Type B pancreatic cell (in vitro differentiated cells): ENCODE data around the gene GTF2F2. TPM values are rescaled to one million over a fixed set of nuclear protein-coding genes. Genes with fewer than 3 reads are reported as not detected.
"Not testable (repeated sequence)": the region's sequence is repeated elsewhere in the genome, so short reads cannot be mapped to it uniquely, and the experiment has no call there.

Experiments
- DNase-seq: peaks from one replicate; pipeline ENCODE4 v3.0.0; 2021; ENCODE audit warnings: mixed read lengths; ENCODE audit not compliant: unreplicated experiment; ENCODE audit errors: extremely low spot score
- H3K27ac Mint-ChIP-seq: 2 replicates; pipeline ENCODE4 v1.8.0; 2021; ENCODE audit warnings: mild to moderate bottlenecking, mixed read lengths
- H3K27me3 Mint-ChIP-seq: 2 replicates; pipeline ENCODE4 v1.8.0; 2021; ENCODE audit warnings: mixed read lengths
- H3K36me3 Mint-ChIP-seq: 2 replicates; pipeline ENCODE4 v1.8.0; 2021; ENCODE audit warnings: mixed read lengths
- H3K4me1 Mint-ChIP-seq: one replicate; pipeline ENCODE4 v1.8.0; 2021; ENCODE audit warnings: mixed read lengths; ENCODE audit not compliant: unreplicated experiment
- H3K4me3 Mint-ChIP-seq: 2 replicates; pipeline ENCODE4 v1.8.0; 2021; ENCODE audit warnings: mild to moderate bottlenecking, mixed read lengths
- H3K9me3 Mint-ChIP-seq: 2 replicates; pipeline ENCODE4 v1.8.0; 2021; ENCODE audit warnings: mixed read lengths
- total RNA-seq: library from RNA; stranded (reverse); gene quantifications from 2 replicates; pipeline ENCODE4 v1.2.1, GENCODE V29; 2021; ENCODE audit warnings: low replicate concordance
- TF ChIP-seq, protein P1 (sequence below): fragments of 200-600 bp; sonication (generic); conservative IDR thresholded peaks from 2 replicates; pipeline ENCODE4 v1.5.0; 2021; ENCODE audit warnings: antibody characterized with exemption, mild to moderate bottlenecking

The GTF2F2 gene
- total RNA-seq, 1 donor from 2014 or later = 21.8 TPM

DNA sequence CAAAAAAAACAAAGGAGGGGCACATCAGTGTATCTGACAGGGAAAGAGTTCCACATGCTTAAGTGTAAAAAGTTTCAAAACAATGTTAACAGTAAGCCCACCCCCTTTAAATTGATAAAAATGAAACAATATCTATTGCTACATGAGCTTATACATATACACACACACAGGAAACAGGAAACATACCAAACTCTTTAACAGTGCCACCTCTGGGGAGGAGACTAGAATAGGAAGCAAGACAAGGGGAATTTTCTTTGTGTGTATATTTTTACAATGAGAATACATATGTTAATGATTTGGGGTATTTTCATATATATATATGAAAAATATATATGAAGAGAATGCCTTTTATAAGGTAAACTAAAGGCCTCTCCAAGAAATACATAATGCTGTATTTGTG lies 175.9 kb downstream of the GTF2F2 start:
- TF ChIP-seq, protein P1, sequence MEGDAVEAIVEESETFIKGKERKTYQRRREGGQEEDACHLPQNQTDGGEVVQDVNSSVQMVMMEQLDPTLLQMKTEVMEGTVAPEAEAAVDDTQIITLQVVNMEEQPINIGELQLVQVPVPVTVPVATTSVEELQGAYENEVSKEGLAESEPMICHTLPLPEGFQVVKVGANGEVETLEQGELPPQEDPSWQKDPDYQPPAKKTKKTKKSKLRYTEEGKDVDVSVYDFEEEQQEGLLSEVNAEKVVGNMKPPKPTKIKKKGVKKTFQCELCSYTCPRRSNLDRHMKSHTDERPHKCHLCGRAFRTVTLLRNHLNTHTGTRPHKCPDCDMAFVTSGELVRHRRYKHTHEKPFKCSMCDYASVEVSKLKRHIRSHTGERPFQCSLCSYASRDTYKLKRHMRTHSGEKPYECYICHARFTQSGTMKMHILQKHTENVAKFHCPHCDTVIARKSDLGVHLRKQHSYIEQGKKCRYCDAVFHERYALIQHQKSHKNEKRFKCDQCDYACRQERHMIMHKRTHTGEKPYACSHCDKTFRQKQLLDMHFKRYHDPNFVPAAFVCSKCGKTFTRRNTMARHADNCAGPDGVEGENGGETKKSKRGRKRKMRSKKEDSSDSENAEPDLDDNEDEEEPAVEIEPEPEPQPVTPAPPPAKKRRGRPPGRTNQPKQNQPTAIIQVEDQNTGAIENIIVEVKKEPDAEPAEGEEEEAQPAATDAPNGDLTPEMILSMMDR = no peak
- H3K27me3 Mint-ChIP-seq = peaks cover under 1% of the 10 kb centered on the region
- H3K9me3 Mint-ChIP-seq = no peaks in the 10 kb centered on the region
- no peaks in the 10 kb centered on the region for H3K4me1 Mint-ChIP-seq
- no peak for DNase-seq
- H3K4me3 Mint-ChIP-seq = no peak overlapping the region
- H3K36me3 Mint-ChIP-seq = no peaks in the 10 kb centered on the region
- H3K27ac Mint-ChIP-seq = no peak overlapping the region

DNA sequence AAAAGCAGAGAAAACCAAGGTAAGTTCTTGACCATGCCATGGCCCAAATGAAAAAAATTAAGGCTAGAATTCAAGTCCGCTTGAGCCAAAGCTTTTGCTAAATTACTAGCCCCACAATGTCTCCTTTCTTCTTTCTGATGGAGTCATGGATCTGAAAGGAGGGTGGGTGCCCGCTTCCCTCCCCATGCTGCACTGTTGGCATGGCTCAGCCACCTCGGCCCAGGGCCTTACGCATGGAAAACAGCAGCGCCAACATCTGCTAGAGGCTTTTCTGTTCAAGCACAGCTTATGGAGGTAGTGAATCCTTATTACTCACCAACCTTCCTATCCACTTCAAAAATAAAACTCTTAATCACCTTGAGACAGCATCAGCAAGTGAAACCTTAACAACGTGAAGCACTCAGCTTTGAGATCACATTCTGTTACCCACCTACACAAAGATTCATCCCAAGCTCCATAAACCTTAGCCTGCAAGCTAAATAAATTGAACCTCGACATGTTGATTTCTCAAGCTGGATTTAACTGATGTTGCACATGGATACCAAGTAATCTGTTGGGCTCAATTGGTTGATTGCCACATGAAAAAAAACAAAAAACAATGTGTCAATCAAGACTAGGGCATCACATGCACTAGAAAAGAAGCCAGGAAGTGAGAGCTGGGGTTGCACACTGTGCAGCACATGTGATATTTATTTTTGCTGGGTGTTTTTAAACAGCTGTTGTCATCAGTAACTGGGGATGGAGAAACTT lies 177.3 kb downstream of the GTF2F2 start:
- Mint-ChIP-seq H3K27me3 (peaks cover 6% of the 10 kb centered on the region), H3K27ac (no peak overlapping the region), H3K9me3 (no peaks in the 10 kb centered on the region), H3K36me3 (no peaks in the 10 kb centered on the region), H3K4me3 (no peak overlapping the region), H3K4me1 (peaks cover 3% of the 10 kb centered on the region)
- no peak for DNase-seq
- TF ChIP-seq, protein P1 = no peak

DNA sequence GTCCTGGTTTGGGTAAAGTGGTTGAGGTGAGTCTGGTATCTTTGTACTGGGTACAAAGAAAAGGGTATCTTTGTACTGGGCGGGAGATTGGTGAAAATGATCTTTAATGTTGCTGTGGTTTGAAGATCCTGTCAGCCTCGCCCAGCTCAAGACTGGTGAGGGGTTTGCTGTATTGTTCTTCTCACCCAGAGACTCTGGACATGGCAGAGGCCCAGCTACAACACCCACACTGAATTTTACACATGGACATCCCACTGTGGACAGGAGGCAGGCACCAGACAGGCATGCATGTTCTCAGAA lies 177.8 kb downstream of the GTF2F2 start:
- Mint-ChIP-seq H3K4me3 (no peak overlapping the region), H3K9me3 (no peaks in the 10 kb centered on the region), H3K27ac (no peak overlapping the region), H3K36me3 (no peaks in the 10 kb centered on the region), H3K4me1 (peaks cover 6% of the 10 kb centered on the region), H3K27me3 (peaks cover 6% of the 10 kb centered on the region)
- DNase-seq = no peak
- TF ChIP-seq, protein P1 = no peak

DNA sequence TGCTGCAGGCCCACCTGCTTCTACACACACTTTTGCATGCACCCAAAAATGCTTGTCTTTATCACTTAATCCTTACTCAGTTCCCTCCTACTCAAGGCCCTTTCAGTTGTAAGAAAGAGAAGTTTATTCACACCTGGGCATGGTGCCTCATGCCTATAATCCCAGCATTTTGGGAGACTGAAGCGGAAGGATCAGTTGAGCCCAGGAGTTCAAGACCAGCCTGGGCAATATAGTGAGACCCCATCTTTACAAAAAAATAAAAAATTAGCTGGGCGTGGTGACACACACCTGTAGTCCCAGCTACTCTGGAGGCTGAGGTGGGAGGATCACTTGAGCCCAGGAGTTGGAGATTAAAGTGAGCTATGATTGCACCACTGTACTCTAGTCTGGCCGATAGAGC lies 178.2 kb downstream of the GTF2F2 start:
- not testable (repeated sequence) for H3K36me3 Mint-ChIP-seq, DNase-seq

DNA sequence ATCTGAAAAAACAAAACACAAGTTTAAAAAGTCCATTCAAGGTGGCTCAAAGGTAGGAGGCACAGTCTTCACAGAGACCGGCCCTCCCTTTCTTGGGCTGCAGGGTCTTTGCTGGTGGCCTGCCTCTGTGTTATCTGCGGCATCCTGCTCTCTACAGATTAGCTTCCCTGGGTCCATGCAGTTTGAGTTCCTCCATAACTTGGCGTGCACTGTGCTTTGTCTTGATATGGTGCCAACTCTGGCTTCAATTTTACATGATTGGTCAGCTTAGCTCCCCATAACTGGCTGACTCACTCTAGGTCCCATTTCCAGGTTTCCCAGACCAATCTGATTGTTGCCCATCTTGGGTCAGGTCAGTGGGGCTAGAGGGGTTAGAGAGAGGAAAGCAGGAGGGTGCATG lies 178.9 kb downstream of the GTF2F2 start:
- no peak overlapping the region for H3K4me3 Mint-ChIP-seq
- peaks cover 6% of the 10 kb centered on the region for H3K4me1 Mint-ChIP-seq
- TF ChIP-seq, protein P1 = no peak
- no peaks in the 10 kb centered on the region for H3K36me3 Mint-ChIP-seq
- no peak for DNase-seq
- H3K27me3 Mint-ChIP-seq = peaks cover 6% of the 10 kb centered on the region
- H3K9me3 Mint-ChIP-seq = no peaks in the 10 kb centered on the region
- no peak overlapping the region for H3K27ac Mint-ChIP-seq

More for the DNA sequence above, 178.2 kb downstream of the GTF2F2 start:
- H3K27ac Mint-ChIP-seq, H3K27me3 Mint-ChIP-seq, H3K4me1 Mint-ChIP-seq, H3K4me3 Mint-ChIP-seq, H3K9me3 Mint-ChIP-seq: not testable (repeated sequence)

DNA sequence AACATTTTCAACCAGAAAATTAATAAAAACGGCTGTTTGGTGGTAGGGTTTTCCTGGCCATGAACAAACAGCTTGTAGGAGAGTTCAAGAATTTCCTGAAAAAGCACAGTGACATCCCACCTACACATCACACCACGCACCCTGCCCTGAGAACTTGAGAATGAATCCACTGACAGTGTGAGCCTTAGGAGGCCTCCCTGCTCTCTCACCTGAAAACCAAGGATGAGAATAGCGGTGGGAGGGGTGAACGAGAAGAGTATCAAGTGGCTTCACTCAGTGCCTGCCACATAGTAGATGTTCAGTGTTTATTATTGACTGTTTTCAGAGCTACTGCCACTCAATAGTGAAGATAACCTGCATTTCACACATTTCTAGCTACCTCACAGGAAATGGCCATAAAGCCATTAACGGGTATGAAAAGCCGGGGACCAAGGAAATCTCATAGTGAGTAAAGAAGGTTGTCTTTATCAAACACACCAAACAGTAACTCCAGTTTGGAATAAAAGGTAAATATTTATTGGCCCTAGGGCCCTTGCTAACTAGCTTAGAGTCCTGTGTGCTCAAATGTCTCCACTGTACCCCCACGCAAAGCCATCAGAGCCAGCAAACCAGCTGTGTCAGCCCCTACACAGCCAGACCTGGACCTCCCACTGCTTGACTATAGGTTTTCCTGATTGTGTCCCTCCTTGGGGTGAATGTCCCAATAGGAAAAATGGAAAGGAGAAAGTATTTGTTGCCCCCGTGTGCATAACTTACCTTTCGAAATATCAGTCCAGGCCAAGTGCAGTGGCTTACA lies 180.1 kb downstream of the GTF2F2 start:
- no peak overlapping the region for H3K4me3 Mint-ChIP-seq
- H3K4me1 Mint-ChIP-seq = peaks cover 6% of the 10 kb centered on the region
- no peaks in the 10 kb centered on the region for H3K36me3 Mint-ChIP-seq
- DNase-seq = no peak
- H3K9me3 Mint-ChIP-seq = no peaks in the 10 kb centered on the region
- H3K27ac Mint-ChIP-seq = no peak overlapping the region
- peaks cover 6% of the 10 kb centered on the region for H3K27me3 Mint-ChIP-seq
- TF ChIP-seq, protein P1 = no peak
